NK-92 (cell line): ENCODE measurements around the gene PLEKHS1.

ENCODE experiments used
- DNase-seq: peaks from one replicate; lab custom pipeline; 2025; ENCODE audit not compliant: unreplicated experiment; lab: John Stamatoyannopoulos, UW

Gene PLEKHS1

GRCh38 chr10:113751181-113751732 lies at the start of gene PLEKHS1:
PLEKHS1 (plus strand) TSS chr10:113751682; CDS start chr10:113755278, 3,596 bp downstream.
- DNase-seq: no peak

GRCh38 chr10:113704637-113705343 lies 46.7 kb upstream of the PLEKHS1 start:
- DNase-seq: no peak

DNA sequence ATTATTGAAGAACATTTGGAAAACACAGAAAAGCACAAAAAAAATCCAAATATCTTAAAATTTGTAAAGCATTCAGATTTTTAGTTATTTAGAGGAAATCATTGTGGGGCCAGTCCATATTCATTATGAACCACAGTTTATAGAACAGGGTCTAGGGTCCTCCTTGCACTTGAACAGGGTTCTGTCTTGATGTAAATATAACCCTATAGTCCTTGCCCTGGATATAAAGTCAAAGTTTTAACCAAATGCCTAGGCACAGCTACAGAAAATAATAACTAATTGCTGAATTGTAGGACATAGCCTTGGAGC lies 46.2 kb upstream of the PLEKHS1 start:
- DNase-seq: no peak

- no peak for DNase-seq
Measured at GRCh38 chr10:113706623-113707022, 44.9 kb upstream of the PLEKHS1 start.

- DNase-seq: no peak
Measured at GRCh38 chr10:113708640-113709039, 42.8 kb upstream of the PLEKHS1 start.

GRCh38 chr10:113709221-113709838 lies 42.2 kb upstream of the PLEKHS1 start:
- no peak for DNase-seq

DNA sequence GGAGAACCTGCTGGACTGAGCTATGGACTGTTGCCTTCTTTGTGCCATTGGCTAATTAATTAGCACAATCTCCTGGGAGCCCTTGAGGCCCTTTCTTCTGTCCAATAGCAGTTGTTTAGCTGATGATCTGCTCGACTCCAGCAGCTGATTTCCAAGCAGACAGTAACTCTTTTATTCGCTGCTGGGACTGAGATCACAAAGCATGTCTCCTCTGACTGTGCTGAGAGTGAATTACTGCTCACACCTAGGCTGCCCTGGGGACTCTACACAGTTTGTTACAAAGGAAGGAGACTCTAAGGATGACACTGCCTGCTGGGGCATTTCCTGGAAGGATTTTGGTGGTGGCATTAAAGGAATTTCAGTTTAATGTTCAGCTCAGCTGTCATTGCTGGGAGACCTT lies 40.3 kb upstream of the PLEKHS1 start:
- DNase-seq: no peak

DNA sequence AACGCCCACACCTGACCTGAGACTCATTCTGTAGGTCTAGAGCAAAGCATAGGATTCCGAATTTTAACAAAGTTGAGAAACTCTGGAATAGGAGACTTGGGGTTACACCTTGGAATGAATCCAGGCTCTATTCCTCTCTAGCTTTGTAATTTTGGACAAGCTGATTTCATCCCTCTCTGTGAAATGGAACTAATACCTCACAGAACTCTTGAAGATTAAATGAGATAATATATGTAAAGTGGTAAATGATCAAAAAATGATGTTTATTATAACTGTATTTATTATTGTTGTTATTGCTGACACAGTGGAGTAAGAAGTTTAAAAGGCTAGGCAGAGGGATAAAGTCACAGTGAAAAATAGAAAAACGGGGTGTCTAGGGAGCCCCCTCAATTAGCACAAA lies 39.5 kb upstream of the PLEKHS1 start:
- DNase-seq: no peak

DNA sequence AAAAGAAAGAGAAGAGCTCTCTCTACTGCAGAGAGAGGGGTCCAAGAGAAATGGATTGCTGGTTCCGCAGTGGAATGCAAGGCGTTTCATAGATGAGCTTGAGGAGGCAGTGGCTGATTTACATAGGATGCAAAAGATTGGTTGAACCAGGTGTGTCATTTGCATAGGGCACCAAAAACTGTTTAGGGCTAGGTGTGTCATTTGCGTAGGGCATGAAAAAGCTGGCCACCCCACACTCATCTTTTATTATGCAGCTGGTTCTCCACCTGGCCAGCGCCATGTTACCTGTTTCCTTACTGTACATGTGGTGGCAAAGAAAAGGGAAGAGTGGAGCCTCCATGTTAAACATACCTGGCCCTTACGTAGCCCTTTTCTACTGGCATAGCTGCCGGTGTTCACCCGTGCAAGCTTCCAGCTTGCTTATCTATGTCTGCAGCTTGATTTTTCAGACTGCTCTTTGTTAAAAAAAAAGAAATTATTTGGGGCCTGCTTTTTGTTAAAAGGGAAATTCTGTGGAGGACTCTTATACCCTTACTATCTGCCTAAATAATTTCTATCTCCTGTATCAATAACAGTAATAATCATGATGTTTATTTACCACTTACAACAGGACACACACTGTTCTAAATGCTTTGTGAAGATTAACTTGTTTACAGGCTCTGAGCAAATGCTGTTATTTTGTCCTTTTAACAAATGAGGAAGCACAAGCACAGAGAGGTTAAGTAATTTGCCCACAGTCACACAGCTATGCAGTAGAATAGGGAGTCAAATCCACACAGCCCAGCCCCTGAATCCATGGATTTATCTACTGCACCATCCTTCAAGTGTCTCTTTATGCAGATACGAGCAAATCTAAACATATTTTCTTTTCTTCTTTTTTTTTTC lies 38.5 kb upstream of the PLEKHS1 start:
- DNase-seq: no peak

DNA sequence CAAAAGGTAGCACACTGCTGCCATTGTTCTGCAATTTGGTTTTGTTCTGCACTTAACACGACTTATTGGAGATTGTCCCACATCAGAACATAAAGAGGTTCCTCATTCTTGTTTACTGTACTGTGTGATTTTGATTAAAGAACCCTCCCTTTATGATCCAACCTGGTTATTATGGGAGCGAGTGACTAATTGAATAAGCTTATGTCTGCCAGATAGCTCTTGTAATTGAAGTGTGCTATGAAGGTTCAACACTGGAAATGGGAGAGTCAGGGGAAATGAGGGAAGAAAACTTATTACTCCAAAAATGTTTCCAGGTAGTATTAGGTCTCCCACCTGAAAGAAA lies 37.9 kb upstream of the PLEKHS1 start:
- DNase-seq: no peak

- no peak for DNase-seq
Measured at GRCh38 chr10:113716109-113716910, 35.2 kb upstream of the PLEKHS1 start.

DNA sequence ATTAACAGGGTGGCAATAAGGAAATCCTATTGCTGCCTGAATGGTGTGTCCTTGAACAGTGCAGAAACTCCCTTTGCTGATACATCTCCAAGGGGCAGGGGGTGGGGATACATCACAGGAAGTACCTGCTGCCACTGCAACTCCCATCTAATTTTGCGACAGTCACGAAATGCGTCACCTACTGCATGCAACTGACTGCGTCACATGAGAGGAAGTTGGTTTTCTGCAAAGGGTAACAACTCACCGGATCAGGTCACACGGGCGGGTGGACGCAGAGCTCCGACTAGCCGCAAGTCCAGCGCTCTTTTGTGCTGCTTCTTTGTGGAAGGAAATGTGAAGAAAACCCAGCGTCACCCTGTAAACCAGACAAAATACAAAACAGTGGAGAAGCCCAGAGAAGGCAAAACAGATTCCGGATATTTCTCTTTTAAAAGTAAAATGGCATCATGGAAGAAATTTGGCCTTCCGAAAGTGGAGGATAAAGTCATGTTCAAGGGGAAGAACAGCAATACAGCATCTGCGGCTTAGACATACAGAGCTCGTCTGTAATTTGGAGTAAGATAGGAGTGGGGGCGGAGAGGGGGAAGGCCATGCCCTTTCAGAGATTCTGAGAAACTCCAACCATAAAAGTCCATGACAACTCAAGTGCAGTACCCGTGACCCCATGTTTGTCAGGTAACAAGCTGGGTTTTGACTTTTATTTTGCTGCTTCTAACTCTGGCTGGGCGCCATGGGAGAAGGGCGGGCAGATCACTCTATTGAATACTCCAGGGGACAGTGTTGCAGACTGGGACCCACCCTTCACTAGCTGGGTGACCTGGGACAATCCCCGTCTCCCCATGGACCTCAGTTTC lies 32.3 kb upstream of the PLEKHS1 start:
- no peak for DNase-seq

GRCh38 chr10:113720386-113720785 lies 31.1 kb upstream of the PLEKHS1 start:
- DNase-seq: no peak

DNA sequence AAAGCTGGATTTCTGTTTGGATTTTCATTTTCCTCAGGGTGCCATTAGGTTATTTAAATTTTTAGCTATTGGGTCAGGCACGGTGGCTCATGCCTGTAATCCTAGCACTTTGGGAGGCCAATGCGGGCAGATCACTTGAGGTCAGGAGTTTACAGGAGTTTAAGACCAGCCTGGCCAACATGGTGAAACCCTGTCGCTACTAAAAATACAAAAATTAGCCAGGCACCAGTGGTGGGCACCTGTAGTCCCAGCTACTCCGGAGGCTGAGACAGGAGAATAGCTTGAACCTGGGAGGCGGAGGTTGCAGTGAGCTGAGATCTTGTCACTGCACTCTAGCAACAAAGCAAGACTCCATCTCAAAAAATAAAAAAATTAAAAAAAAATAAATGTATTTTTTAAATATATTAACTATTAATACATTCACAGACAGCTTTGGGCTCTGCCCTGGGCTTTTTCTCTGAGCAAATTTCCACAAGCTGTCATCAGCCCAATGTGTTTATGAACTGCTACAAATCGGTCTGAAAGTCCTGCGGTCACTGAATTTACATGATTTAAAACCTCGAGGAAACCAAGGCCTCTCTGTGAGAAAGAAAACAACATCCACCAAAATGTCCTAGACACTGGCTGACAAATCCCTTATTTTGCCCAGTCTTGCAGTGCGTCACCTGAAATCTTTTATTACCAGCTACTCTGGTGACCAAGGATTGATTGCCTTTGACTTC lies 19.2 kb upstream of the PLEKHS1 start:
- DNase-seq: no peak

- no peak for DNase-seq
Measured at GRCh38 chr10:113732966-113733365, 18.5 kb upstream of the PLEKHS1 start.

DNA sequence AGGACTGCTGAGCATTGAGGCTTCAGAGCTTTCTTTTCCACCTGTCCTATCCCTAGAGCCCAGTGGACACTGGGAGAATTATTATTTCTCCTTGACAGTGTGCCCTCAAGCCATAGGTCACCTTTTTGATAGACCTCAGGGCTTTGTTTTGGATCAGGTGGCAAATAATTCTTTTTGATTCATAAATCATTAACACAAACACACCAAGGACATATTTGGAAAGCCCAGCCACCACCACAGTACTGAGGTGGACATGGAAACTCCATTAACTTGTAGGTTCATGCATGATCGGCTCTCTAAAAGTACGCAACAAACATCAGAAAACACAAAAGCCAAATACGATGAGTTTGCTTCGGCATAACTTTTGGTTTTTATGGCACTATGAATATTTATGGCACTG lies 17.8 kb upstream of the PLEKHS1 start:
- DNase-seq: no peak

DNA sequence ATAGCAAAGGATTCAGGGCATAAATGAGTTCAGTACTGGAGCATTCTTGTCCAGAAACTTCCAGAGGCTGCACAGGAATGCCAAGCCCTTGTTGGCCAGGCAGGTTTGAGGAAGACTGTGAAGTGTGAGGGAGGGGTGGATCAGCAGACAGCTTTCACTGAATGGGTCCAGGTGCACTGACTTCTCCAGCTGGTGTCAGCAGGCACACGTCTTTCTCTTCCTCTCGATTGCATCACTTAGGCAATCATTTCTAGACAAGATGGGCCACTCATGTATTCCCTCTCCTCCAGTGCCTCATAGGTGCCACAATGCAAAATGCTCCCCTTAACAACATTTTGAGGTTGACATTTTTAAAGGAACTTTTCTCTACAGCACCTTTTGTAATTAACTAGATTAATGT lies 15.6 kb upstream of the PLEKHS1 start:
- DNase-seq: no peak

GRCh38 chr10:113736576-113736975 lies 14.9 kb upstream of the PLEKHS1 start:
- DNase-seq: no peak

- DNase-seq: no peak
Measured at GRCh38 chr10:113739031-113739430, 12.5 kb upstream of the PLEKHS1 start.

- DNase-seq: no peak
Measured at GRCh38 chr10:113739577-113739976, 11.9 kb upstream of the PLEKHS1 start.
